Transverse colon (tissue), 4 donors: ENCODE results near the gene FAM228A. TPM values are rescaled to one million over a fixed set of nuclear protein-coding genes. Genes with fewer than 3 reads are reported as not detected.

ENCODE experiments used
- DNase-seq: peaks from one replicate; pipeline ENCODE4 v3.0.0-alpha.2; 2019
- H3K27ac ChIP-seq, 4 donors: fragments of 200-600 bp; sonication (generic); 2 replicates each; pipeline ENCODE4 v1.5.1; 2016 to 2018; ENCODE audit warnings: inconsistent platforms in 4 of 4
- H3K27me3 ChIP-seq: fragments of 200-600 bp; sonication (generic); 2 replicates; pipeline ENCODE4 v1.5.1; 2017; ENCODE audit warnings: inconsistent platforms
- H3K36me3 ChIP-seq, 4 donors: fragments of 200-600 bp; sonication (generic); 2 replicates each; pipeline ENCODE4 v1.5.1; 2017 to 2019; ENCODE audit warnings: inconsistent platforms in 4 of 4
- H3K4me1 ChIP-seq, 4 donors: fragments of 200-600 bp; sonication (generic); 2 replicates each; pipeline ENCODE4 v1.5.1; 2017 to 2020; ENCODE audit warnings: inconsistent platforms in 4 of 4
- H3K4me3 ChIP-seq, 4 donors: fragments of 200-600 bp; sonication (generic); 1 replicate in 1 of 4; 2 replicates in 3 of 4; pipeline versions ENCODE4 v1.5.1 to v1.6.1; 2017 to 2019; ENCODE audit warnings: inconsistent platforms in 4 of 4
- H3K9me3 ChIP-seq, 2 donors: fragments of 200-600 bp; sonication (generic); 2 replicates each; pipeline ENCODE4 v1.5.1; 2017 to 2019; ENCODE audit warnings: inconsistent platforms in 2 of 2
- EP300 ChIP-seq: sonication (generic); formaldehyde crosslinking; IDR thresholded peaks from one replicate; pipeline ENCODE4 v1.6.1; 2017; ENCODE audit warnings: antibody characterized with exemption, low read depth
- POLR2A ChIP-seq: fragments of 450-650 bp; IDR thresholded peaks from one replicate; pipeline ENCODE4 v1.6.1; 2016; ENCODE audit warnings: antibody characterized with exemption, mild to moderate bottlenecking, moderate library complexity
- POLR2AphosphoS5 ChIP-seq, 3 donors: sonication (generic); formaldehyde crosslinking; IDR thresholded peaks; one replicate each; pipeline ENCODE4 v1.6.1; 2016; ENCODE audit warnings: antibody characterized with exemption in 3 of 3
- WGBS, 2 donors: methylation state at CpG; one replicate each; pipeline ENCODE4 v1.1.5; 2018; ENCODE audit warnings: low coverage in 1 of 2; 5-methylcytosine and 5-hydroxymethylcytosine counted together
- in situ Hi-C, 4 donors: fragments of 200-750 bp; cut with MboI; loops; one replicate each; pipeline versions ENCODE4 v1.15.0 to v1.15.1; 2017; ENCODE audit warnings: low sequenced_read_pairs in 3 of 4, low pct_ligation_motif_present in 1 of 4, low pct_unique_long_range_greater_than_20kb in 1 of 4
- intact Hi-C: fragments of 100-400 bp; cut with DNase I; formaldehyde crosslinking; loops from one replicate; pipeline ENCODE4 v1.15.1; 2023; ENCODE audit warnings: low total_unique reads
- total RNA-seq, 4 donors: library from RNA; depleted of rRNA; stranded (reverse); fragments of >200 nt; gene quantifications; one replicate each; pipeline ENCODE4 v1.1.0, GENCODE V29; 2016
- TF ChIP-seq, protein P1 (sequence below), 5 experiments: fragments of 200-600 bp in 3 of 5; fragments of 450-650 bp in 2 of 5; sonication (generic) in 3 of 5; IDR thresholded peaks; 1 replicate in 2 of 5; 2 replicates in 3 of 5; pipeline ENCODE4 v1.5.1; 2016 to 2017; ENCODE audit warnings: antibody characterized with exemption in 5 of 5, inconsistent platforms in 3 of 5, mild to moderate bottlenecking in 2 of 5, moderate library complexity in 1 of 5

Gene FAM228A
- total RNA-seq, 4 donors from 2014 or later: 0.27 TPM; not detected in 3

- intact Hi-C loops: no loop called here
- H3K4me1 ChIP-seq: no peaks in the 10 kb centered on the region
These were observed 25.2 kb downstream of the FAM228A start for GRCh38 chr2:24199968-24200590.

DNA sequence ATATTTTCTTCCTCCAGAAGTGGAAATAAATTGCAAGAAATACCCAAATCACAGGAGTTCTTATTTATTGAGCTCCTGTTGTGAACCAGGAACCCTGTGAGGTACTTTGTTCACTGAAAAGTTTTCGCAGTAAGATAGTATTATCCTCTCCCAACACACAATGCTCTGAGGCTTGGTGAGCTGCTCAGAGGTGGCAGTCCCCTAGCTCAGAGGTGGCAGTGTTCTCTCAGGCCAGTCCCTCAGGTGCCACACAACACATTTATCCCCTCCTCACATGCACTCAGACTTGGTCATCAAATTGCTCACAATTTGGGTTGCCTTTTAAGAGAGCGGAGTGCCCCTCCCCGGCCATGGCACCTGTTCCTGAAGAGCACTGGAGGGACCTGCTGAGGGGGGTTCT is 25.9 kb downstream of the FAM228A start:
- Histone ChIP-seq H3K27me3 (no peaks in the 10 kb centered on the region), H3K4me1 (no peaks in the 10 kb centered on the region), H3K27ac (no peak overlapping the region), H3K36me3 (peaks cover 0 to 16% (median 7%) of the 10 kb centered on the region in 4 donors), H3K4me3 (no peak overlapping the region), H3K9me3 (no peaks in the 10 kb centered on the region)
- DNase-seq: no peak
- in situ Hi-C loops (no loop called here), intact Hi-C loops (no loop called here)
- 83 to 96% methylated on average over 1 to 3 of the region's 3 CpGs for WGBS, 2 donors
- TF ChIP-seq POLR2A: no peak
- no peak for TF ChIP-seq POLR2AphosphoS5 (IDR thresholded peaks at IDR 0.05)
- TF ChIP-seq, protein P1, sequence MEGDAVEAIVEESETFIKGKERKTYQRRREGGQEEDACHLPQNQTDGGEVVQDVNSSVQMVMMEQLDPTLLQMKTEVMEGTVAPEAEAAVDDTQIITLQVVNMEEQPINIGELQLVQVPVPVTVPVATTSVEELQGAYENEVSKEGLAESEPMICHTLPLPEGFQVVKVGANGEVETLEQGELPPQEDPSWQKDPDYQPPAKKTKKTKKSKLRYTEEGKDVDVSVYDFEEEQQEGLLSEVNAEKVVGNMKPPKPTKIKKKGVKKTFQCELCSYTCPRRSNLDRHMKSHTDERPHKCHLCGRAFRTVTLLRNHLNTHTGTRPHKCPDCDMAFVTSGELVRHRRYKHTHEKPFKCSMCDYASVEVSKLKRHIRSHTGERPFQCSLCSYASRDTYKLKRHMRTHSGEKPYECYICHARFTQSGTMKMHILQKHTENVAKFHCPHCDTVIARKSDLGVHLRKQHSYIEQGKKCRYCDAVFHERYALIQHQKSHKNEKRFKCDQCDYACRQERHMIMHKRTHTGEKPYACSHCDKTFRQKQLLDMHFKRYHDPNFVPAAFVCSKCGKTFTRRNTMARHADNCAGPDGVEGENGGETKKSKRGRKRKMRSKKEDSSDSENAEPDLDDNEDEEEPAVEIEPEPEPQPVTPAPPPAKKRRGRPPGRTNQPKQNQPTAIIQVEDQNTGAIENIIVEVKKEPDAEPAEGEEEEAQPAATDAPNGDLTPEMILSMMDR (IDR thresholded peaks at IDR 0.05): no peak
- TF ChIP-seq EP300: no peak

More at GRCh38 chr2:24199968-24200590, 25.2 kb downstream of the FAM228A start:
- TF ChIP-seq EP300 (no peak), POLR2AphosphoS5 (IDR thresholded peaks at IDR 0.05) (no peak), POLR2A (no peak)
- TF ChIP-seq, protein P1 (IDR thresholded peaks at IDR 0.05): no peak
- DNase-seq: no peak
- no peaks in the 10 kb centered on the region for H3K9me3 ChIP-seq
- in situ Hi-C loops: no loop called here
- H3K27ac ChIP-seq: no peak overlapping the region
- WGBS, 2 donors: 90% methylated on average over 12 of the region's 12 CpGs; no CpG with 5 or more reads in 1 of the 2 donors
- no peak overlapping the region for H3K4me3 ChIP-seq
- H3K36me3 ChIP-seq: peaks cover 0 to 16% (median 5%) of the 10 kb centered on the region in 4 donors
- H3K27me3 ChIP-seq: no peaks in the 10 kb centered on the region

DNA sequence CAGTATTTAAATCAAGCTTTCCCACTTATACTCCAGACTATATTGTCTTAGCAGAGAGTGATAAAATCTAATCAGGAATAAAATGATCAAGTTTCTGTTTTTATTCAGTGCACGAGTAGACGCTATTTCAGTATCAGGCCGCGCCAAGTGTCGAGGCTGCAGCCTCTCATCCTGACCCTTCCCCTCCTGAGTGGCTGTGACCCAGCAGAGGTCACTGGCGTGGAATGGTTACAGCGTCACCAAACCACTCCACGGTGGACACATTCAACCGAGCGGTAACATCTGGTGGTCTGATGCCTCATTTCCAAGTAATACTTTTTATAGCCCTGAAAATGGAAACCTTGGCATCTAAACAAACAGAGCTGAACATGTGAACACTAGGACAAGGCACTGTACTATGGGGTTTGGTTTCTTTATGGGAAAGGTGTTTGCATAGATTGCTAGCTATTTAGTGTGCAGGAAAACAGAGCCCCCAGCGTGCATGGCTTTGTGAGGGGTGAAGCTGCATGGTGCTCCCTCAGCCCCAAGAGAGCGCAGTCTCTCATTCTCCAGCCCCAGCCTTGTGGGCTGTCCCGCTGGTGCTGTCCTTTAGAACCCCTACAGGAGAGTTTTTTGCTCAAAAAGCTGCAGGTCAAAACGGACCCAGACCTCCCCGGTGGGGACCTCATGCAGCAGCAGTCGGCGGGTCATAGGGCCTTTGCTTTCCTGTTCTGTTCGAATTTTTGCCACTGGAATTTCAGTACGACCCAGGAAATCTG is 28.4 kb downstream of the FAM228A start:
- WGBS, 2 donors: 75 to 88% methylated on average over 8 to 19 of the region's 19 CpGs
- H3K27ac ChIP-seq: no peak overlapping the region
- DNase-seq: no peak
- no peaks in the 10 kb centered on the region for H3K9me3 ChIP-seq
- TF ChIP-seq POLR2A (no peak), EP300 (no peak), POLR2AphosphoS5 (IDR thresholded peaks at IDR 0.05) (no peak)
- TF ChIP-seq, protein P1 (IDR thresholded peaks at IDR 0.05): no peak
- H3K4me3 ChIP-seq: no peak overlapping the region
- intact Hi-C loops: no loop called here
- in situ Hi-C loops: no loop called here
- peaks cover 0 to 16% (median 7%) of the 10 kb centered on the region in 4 donors for H3K36me3 ChIP-seq
- H3K4me1 ChIP-seq: no peaks in the 10 kb centered on the region
- no peaks in the 10 kb centered on the region for H3K27me3 ChIP-seq

DNA sequence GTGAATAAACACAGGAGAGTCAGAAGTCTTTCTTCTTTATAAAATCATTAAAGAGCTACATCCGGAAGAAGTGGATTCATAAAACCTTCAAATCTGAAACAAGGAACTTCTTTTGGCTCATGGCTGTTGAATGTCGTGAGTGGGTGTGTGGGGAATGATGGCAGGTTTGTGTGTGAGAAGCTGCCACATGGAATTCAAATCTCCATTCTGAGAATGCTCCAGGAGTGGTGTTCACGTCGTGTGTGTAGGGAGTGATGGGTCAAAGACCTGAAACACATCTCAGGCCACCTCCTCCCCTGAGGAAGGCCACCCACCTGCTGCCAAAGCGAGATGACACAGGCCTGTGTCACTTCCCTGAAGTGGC is 28.9 kb downstream of the FAM228A start:
- no peak for DNase-seq
- Histone ChIP-seq H3K27me3 (no peaks in the 10 kb centered on the region), H3K4me1 (no peaks in the 10 kb centered on the region), H3K4me3 (no peak overlapping the region), H3K27ac (no peak overlapping the region), H3K36me3 (peaks cover 0 to 20% (median 8%) of the 10 kb centered on the region in 4 donors), H3K9me3 (no peaks in the 10 kb centered on the region)
- TF ChIP-seq EP300 (no peak), POLR2A (no peak), POLR2AphosphoS5 (IDR thresholded peaks at IDR 0.05) (no peak)
- TF ChIP-seq, protein P1 (IDR thresholded peaks at IDR 0.05): no peak
- in situ Hi-C loops (no loop called here), intact Hi-C loops (no loop called here)
- WGBS, 2 donors: 85 to 86% methylated on average over 1 to 5 of the region's 5 CpGs
